HPDE6-E6E7 (cell line): ENCODE measurements around the gene SMIM10L1.

Source experiments
- DNase-seq: peaks from one replicate; pipeline ENCODE4 v3.0.0; 2011; ENCODE audit warnings: missing footprints; ENCODE audit errors: extremely low spot score

The SMIM10L1 gene

DNA sequence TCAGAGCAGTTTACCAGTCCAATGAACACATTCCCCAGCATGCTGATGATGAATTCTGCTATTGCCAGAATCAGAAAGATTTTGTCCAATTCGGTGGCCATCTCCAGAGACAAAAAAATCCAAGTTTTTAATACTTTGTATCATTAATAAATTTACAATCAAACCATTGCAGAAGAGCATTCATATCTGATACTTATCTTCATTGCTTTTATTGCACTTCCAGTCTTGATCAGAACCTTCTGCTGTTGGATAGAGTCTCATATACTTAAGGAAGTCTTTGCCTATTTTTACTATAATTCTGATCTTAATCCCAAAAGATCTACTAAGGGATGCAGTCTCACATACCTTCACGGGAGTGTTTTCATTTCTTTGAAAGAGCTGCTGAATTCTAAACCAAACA, 15.8 kb downstream of the SMIM10L1 start, which contains the start of gene TAS2R42:
Gene TAS2R42 (minus strand): TSS at position 101 of the 400 bp plus-strand sequence. CDS start 0 bp downstream, at position 101.
- no peak for DNase-seq

- no peak for DNase-seq
Measured at GRCh38 chr12:11202811-11203210, 31.8 kb downstream of the SMIM10L1 start.

DNA sequence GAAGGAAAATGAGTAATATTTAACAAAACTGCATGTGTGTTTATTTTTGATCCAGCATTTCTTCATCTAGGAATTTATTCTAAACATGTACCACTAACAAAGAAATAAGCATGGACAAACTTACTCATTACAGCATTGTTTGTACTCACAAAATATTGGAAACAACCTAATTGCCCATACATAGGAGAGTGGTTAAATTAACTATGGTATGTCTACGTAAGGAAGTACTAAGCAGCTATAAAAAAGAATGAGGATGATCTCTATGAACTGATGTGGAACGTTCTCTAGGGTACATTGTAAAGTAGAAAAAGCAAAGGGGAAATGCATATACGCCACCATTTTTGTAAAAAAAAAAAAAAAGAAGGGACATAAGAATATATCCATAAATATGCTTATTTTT, 33.2 kb downstream of the SMIM10L1 start:
- DNase-seq = no peak

DNA sequence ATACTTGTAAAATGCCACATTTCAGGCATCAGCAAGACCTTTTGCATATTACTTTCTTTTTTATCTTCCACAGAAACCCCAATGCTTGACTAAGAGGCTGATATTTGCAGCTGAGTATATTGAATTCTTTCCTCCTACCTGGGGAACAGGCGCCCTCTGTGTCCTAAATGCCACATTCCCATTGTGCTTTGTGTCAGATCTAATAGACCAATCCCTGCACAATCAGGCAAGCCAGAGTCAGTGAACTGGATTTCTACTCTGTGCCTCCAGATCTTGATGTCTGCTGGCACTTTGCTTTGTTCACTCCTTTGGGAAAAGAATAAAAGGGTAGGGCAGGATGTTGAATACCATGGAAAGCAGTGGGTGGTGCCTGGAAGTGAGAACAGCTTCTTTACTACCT, 38.1 kb downstream of the SMIM10L1 start:
- no peak for DNase-seq
